Bronchial epithelial cell (primary cell): ENCODE measurements around the gene CEP41. TPM values are rescaled to one million over a fixed set of nuclear protein-coding genes. Genes with fewer than 3 reads are reported as not detected.
A peak's percentile ranks its signal among the peaks of the same experiment; 100 is the strongest.
"Not testable (repeated sequence)": the region's sequence is repeated elsewhere in the genome, so short reads cannot be mapped to it uniquely, and the experiment has no call there.

Experiments
- DNase-seq: peaks from one replicate; pipeline ENCODE4 v3.0.0-alpha.2; 2010; ENCODE audit warnings: low read depth
- FAIRE-seq: peaks from 2 replicates; lab custom pipeline; 2011; peaks lifted over from hg19 to GRCh38; lab: Jason Lieb, UNC
- H3K27me3 ChIP-seq: 2 replicates; pipeline ENCODE4 v1.5.1; 2011; ENCODE audit warnings: low read length; ENCODE audit not compliant: control insufficient read depth, insufficient read depth
- H3K36me3 ChIP-seq: 2 replicates; pipeline ENCODE4 v1.5.1; 2011; ENCODE audit warnings: low read length; ENCODE audit not compliant: control insufficient read depth, insufficient read depth
- H3K4me3 ChIP-seq: 2 replicates; pipeline ENCODE4 v1.5.1; 2011; ENCODE audit warnings: mild to moderate bottlenecking, low read depth, low read length, control low read depth
- total RNA-seq: library from RNA; depleted of rRNA; stranded (reverse); fragments of >200 nt; gene quantifications from 2 replicates; pipeline ENCODE4 v1.2.1, GENCODE V29; 2014
- TF ChIP-seq, protein P1 (sequence below): IDR thresholded peaks from 2 replicates; pipeline ENCODE4 v1.5.1; 2011; ENCODE audit warnings: mild to moderate bottlenecking, moderate library complexity, low read length, control low read depth, inconsistent platforms; ENCODE audit not compliant: insufficient read depth, severe bottlenecking

The CEP41 gene
- total RNA-seq, 1 donor from 2014 or later: 4.2 TPM

DNA sequence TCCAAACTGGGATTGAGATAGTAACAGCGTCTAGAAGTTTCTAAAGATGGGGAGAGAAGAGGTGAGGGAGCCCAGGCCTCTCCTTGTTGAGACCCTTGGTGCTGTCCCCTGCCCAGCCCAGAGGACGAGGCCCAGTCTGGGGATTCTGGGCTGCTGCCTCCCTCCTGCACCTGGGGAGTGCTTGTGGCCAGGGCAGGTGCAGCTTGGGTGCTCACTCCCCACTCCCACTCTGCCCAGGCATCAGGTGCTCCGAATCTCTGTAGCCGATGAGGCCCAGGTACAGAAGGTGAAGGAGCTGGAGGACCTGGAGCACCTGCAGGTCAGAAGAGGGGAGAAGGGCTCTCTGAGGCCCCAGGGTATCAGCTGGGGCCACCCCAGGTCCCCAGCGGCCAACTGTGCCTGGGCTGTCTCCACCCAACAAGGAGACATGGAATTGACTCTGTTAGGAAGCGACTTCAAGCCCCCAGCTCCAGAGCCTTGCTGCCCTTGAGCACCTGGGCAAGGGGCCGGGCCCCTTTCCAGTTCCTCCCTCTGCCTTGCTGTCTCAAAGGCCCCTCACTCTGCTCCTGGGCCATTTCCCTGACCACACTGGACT, 59.9 kb downstream of the CEP41 start:
- TF ChIP-seq, protein P1, sequence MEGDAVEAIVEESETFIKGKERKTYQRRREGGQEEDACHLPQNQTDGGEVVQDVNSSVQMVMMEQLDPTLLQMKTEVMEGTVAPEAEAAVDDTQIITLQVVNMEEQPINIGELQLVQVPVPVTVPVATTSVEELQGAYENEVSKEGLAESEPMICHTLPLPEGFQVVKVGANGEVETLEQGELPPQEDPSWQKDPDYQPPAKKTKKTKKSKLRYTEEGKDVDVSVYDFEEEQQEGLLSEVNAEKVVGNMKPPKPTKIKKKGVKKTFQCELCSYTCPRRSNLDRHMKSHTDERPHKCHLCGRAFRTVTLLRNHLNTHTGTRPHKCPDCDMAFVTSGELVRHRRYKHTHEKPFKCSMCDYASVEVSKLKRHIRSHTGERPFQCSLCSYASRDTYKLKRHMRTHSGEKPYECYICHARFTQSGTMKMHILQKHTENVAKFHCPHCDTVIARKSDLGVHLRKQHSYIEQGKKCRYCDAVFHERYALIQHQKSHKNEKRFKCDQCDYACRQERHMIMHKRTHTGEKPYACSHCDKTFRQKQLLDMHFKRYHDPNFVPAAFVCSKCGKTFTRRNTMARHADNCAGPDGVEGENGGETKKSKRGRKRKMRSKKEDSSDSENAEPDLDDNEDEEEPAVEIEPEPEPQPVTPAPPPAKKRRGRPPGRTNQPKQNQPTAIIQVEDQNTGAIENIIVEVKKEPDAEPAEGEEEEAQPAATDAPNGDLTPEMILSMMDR: no peak
- Histone ChIP-seq H3K36me3 (no peaks in the 10 kb centered on the region), H3K27me3 (no peaks in the 10 kb centered on the region), H3K4me3 (no peak overlapping the region)
- DNase-seq: no peak
- no peak for FAIRE-seq

DNA sequence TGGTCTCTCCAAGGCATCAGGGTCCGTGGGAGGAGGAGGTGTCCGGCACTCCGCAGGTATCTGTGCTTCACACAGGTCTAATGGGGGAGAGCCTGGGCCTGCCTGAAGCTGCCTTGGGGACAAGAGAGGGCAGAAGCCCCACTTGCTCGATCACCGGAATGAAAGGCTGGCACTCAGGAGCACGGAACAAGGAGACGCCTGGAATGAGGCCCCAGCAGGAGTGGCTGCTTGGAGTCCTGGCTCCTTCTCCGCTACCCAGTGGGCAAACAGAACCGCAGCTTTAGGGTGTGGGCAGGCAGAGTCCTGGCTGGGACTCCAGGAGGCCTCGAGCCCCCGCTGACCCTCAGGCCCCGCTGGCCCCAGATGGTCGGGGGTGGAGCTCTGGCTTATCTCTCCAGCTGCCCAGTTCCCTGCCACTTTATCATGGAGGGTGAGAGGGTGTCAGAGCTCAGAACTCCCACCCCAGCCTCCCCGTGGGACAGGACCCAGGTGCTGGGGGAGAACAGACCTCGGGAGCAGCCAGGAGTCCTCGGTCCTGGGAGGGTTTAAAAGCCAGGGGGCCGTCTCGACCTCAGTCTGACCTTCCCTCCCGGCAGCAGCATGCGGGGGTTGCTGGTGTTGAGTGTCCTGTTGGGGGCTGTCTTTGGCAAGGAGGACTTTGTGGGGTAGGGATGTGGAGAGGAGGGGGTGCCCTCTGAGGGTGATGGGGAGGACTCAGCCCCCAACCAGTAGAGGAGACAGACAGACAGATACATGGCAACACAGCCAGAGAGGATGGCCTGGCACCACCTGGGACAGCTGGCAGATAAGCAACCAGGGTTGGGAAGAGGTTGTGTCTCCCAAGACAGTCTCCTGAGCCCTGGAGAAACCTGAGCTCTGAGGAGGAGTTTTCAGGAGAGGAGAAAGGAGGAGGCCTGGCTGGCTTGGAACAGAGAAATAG, 60.6 kb downstream of the CEP41 start, which contains the start of gene CPA1:
TSS of gene CPA1 (plus strand) at position 574 of the 940 bp plus-strand sequence. CDS start at position 601, 27 bp downstream.
- Histone ChIP-seq H3K27me3 (no peaks in the 10 kb centered on the region), H3K4me3 (no peak within 1 kb of the TSS), H3K36me3 (no peaks in the 10 kb centered on the region)
- TF ChIP-seq, protein P1: no peak
- DNase-seq: no peak
- FAIRE-seq: no peak

DNA sequence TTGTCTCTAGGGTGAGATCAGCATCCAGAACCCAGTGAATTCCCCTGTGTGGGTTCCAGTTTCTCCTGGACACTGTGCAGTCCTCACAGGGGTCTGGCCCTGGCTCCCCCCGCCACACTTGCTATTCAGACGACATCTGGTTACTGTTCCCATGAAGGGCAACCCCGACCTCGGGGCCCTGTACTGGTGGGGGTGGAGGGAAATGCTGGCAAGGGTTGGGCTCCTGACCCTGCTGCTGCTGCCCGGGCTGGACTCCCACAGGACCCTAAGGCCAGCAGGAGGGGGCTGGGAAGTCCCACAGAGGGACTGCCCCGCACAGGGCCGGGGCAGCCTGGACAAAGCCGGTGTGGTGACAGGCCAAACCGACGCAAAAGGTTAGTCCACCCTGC, 61.3 kb downstream of the CEP41 start:
- H3K27me3 ChIP-seq: no peaks in the 10 kb centered on the region
- DNase-seq (no peak), FAIRE-seq (no peak)
- H3K36me3 ChIP-seq: no peaks in the 10 kb centered on the region
- H3K4me3 ChIP-seq: no peak overlapping the region
- TF ChIP-seq, protein P1: no peak

DNA sequence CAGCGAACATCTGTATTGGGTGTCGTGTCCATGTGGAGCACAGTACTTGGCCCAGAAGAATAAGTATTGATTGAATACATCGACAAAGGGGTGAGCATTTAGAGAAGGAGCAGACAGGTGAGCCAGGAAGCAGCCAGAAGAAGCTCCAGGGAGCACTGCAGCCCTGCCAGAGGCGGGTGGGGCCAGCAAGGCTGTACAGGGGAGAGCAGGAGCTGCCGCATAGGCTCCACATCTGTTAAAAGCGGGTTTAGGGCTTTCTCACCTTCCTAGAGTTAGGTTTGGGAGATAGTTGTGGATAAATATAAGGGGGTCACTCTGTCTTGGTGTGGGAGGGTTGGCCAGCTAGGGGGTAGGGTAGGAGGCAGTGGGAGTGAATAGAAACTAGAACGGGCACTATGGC, 61.8 kb downstream of the CEP41 start:
- H3K4me3 ChIP-seq: no peak overlapping the region
- H3K27me3 ChIP-seq: no peaks in the 10 kb centered on the region
- DNase-seq: no peak
- FAIRE-seq: peak; percentile 77
- no peaks in the 10 kb centered on the region for H3K36me3 ChIP-seq
- TF ChIP-seq, protein P1: no peak

DNA sequence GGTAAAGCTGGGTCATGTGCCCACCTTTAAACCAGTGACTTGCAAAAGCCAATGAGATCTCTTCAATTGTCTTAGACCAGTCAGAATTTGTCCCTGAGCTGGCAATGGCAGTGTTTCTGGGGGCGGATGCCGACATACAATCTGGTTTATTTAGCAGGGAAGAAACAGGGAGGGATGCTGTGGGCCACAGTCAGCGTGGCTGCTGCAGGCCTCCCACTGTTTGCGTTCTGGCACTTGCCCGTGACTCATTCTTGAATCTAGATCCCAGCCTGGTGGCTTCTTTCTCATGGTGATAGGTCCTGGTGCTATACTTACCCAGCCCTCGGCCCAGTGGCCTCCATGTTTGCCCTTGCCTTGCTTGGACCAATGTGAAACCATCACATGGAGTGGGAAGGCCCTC, 63.6 kb downstream of the CEP41 start:
- FAIRE-seq (no peak), DNase-seq (no peak)
- Histone ChIP-seq H3K36me3 (no peaks in the 10 kb centered on the region), H3K27me3 (no peaks in the 10 kb centered on the region), H3K4me3 (no peak overlapping the region)
- TF ChIP-seq, protein P1: no peak

DNA sequence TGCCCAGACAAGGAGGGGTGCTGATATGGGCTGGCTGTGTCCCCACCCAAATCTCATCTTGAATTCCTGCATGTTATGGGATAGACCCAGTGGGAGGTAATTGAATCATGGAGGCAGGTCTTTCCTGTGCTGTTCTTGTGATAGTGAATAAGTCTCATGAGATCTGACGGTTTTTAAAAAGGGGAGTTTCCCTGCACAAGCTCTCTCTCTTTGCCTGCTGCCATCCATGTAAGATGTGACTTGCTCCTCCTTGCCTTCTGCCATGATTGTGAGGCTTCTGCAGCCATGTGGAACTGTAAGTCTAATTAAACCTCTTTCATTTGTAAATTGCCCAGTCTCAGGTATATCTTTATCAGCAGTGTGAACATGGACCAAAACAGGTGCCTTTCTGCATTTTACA, 64.4 kb downstream of the CEP41 start:
- H3K27me3 ChIP-seq, DNase-seq, H3K36me3 ChIP-seq, H3K4me3 ChIP-seq, FAIRE-seq: not testable (repeated sequence)
